H9 (cell line): ENCODE measurements around the gene SEMA3E. TPM values are rescaled to one million over a fixed set of nuclear protein-coding genes. Genes with fewer than 3 reads are reported as not detected.
A peak's percentile ranks its signal among the peaks of the same experiment; 100 is the strongest.

Experiments
- DNase-seq: peaks from one replicate; pipeline ENCODE4 v3.0.0-alpha.2; 2017
- H2AFZ ChIP-seq: one replicate; pipeline ENCODE4 v1.6.1; 2013; ENCODE audit warnings: mild to moderate bottlenecking, low read length, control low read depth, moderate library complexity
- H2AK5ac ChIP-seq: 2 replicates; pipeline ENCODE4 v1.6.1; 2013; ENCODE audit warnings: low read length, control low read depth, mixed read lengths; ENCODE audit not compliant: insufficient read length
- H2BK120ac ChIP-seq: one replicate; pipeline ENCODE4 v1.6.1; 2013; ENCODE audit warnings: low read depth, mild to moderate bottlenecking, low read length, control low read depth, inconsistent platforms; ENCODE audit not compliant: poor library complexity, severe bottlenecking
- H2BK12ac ChIP-seq: 2 replicates; pipeline ENCODE4 v1.6.1; 2013; ENCODE audit warnings: low read length, control low read depth, mixed read lengths, low read depth; ENCODE audit not compliant: insufficient read length
- H2BK15ac ChIP-seq: 2 replicates; pipeline ENCODE4 v1.6.1; 2013; ENCODE audit warnings: low read depth, low read length, control low read depth
- H2BK20ac ChIP-seq: one replicate; pipeline ENCODE4 v1.6.1; 2013; ENCODE audit warnings: low read depth, mild to moderate bottlenecking, low read length, control low read depth, inconsistent platforms; ENCODE audit not compliant: poor library complexity, severe bottlenecking
- H2BK5ac ChIP-seq: 2 replicates; pipeline ENCODE4 v1.6.1; 2013; ENCODE audit warnings: low read length, control low read depth, mixed read lengths; ENCODE audit not compliant: insufficient read length
- H3K14ac ChIP-seq: 2 replicates; pipeline ENCODE4 v1.6.1; 2013; ENCODE audit warnings: low read length, control low read depth; ENCODE audit not compliant: insufficient read depth
- H3K18ac ChIP-seq: 2 replicates; pipeline ENCODE4 v1.6.1; 2013; ENCODE audit warnings: low read depth, mild to moderate bottlenecking, mixed read lengths, low read length, control low read depth; ENCODE audit not compliant: insufficient read length
- H3K23ac ChIP-seq: 2 replicates; pipeline ENCODE4 v1.6.1; 2013; ENCODE audit warnings: low read length, control low read depth, mixed read lengths, low read depth; ENCODE audit not compliant: insufficient read length
- H3K23me2 ChIP-seq: 2 replicates; pipeline ENCODE4 v1.6.1; 2013; ENCODE audit warnings: low read depth, mild to moderate bottlenecking, mixed read lengths, low read length, control low read depth; ENCODE audit not compliant: insufficient read length, poor library complexity, severe bottlenecking
- H3K27ac ChIP-seq: 2 replicates; pipeline ENCODE4 v1.5.1; 2013; ENCODE audit warnings: low read length, control low read depth, mixed read lengths, low read depth; ENCODE audit not compliant: insufficient read length
- H3K27me3 ChIP-seq: 2 replicates; pipeline ENCODE4 v1.6.1; 2013; ENCODE audit warnings: low read length, control low read depth, inconsistent platforms; ENCODE audit not compliant: insufficient read depth
- H3K4ac ChIP-seq: 2 replicates; pipeline ENCODE4 v1.6.1; 2013; ENCODE audit warnings: low read depth, mild to moderate bottlenecking, control low read depth, inconsistent platforms, low read length, moderate library complexity
- H3K4me1 ChIP-seq: 2 replicates; pipeline ENCODE4 v1.6.1; 2013; ENCODE audit warnings: low read length, control low read depth, inconsistent platforms; ENCODE audit not compliant: insufficient read depth
- H3K4me2 ChIP-seq: 2 replicates; pipeline ENCODE4 v1.6.1; 2013; ENCODE audit warnings: low read length, control low read depth, mixed read lengths; ENCODE audit not compliant: insufficient read length, insufficient read depth
- H3K56ac ChIP-seq: 2 replicates; pipeline ENCODE4 v1.6.1; 2013; ENCODE audit warnings: low read depth, mild to moderate bottlenecking, mixed read lengths, low read length, control low read depth; ENCODE audit not compliant: insufficient read length
- H3K79me1 ChIP-seq: 2 replicates; pipeline ENCODE4 v1.6.1; 2013; ENCODE audit warnings: low read depth, mild to moderate bottlenecking, moderate library complexity, low read length, control low read depth, inconsistent platforms; ENCODE audit not compliant: insufficient read depth, poor library complexity, severe bottlenecking
- H3K79me2 ChIP-seq: 2 replicates; pipeline ENCODE4 v1.6.1; 2013; ENCODE audit warnings: low read length, control low read depth, inconsistent platforms; ENCODE audit not compliant: insufficient read depth
- H3K9ac ChIP-seq: 2 replicates; pipeline ENCODE4 v1.6.1; 2013; ENCODE audit warnings: low read length, control low read depth, mixed read lengths; ENCODE audit not compliant: insufficient read length; ENCODE audit errors: extremely low read depth
- H3K9me3 ChIP-seq: one replicate; pipeline ENCODE4 v1.6.1; 2013; ENCODE audit warnings: low read depth, low read length, inconsistent platforms; ENCODE audit not compliant: control insufficient read depth
- H3T11ph ChIP-seq: one replicate; pipeline ENCODE4 v1.6.1; 2013; ENCODE audit warnings: mild to moderate bottlenecking, low read length, control low read depth, inconsistent platforms
- H4K20me1 ChIP-seq: one replicate; pipeline ENCODE4 v1.6.1; 2013; ENCODE audit not compliant: control insufficient read depth, insufficient read length, insufficient read depth
- H4K5ac ChIP-seq: 2 replicates; pipeline ENCODE4 v1.6.1; 2013; ENCODE audit warnings: low read depth, mild to moderate bottlenecking, mixed read lengths, low read length, control low read depth; ENCODE audit not compliant: insufficient read length
- H4K8ac ChIP-seq: replicated peaks from 2 replicates; pipeline ENCODE4 v1.6.1; 2013; ENCODE audit warnings: low read length, control low read depth, mixed read lengths, low read depth; ENCODE audit not compliant: insufficient read length
- H4K91ac ChIP-seq: 2 replicates; pipeline ENCODE4 v1.6.1; 2013; ENCODE audit warnings: low read depth, mild to moderate bottlenecking, moderate library complexity, mixed read lengths, low read length, control low read depth; ENCODE audit not compliant: insufficient read length
- H3K27ac Mint-ChIP-seq, 3 experiments: 2 replicates in 2 of 3; 3 replicates in 1 of 3; pipeline ENCODE4 v1.8.0; 2020 to 2021; ENCODE audit warnings: mixed read lengths in 3 of 3, mild to moderate bottlenecking in 1 of 3, moderate library complexity in 1 of 3
- H3K27me3 Mint-ChIP-seq: 2 replicates; pipeline ENCODE4 v1.8.0; 2021; ENCODE audit warnings: low read depth, mild to moderate bottlenecking, moderate library complexity, mixed read lengths
- H3K36me3 Mint-ChIP-seq, 3 experiments: 2 replicates in 2 of 3; 3 replicates in 1 of 3; pipeline ENCODE4 v1.8.0; 2020 to 2021; ENCODE audit warnings: low read depth in 3 of 3, mixed read lengths in 3 of 3; ENCODE audit not compliant: insufficient read depth in 1 of 3
- H3K4me1 Mint-ChIP-seq, 2 experiments: 2 replicates each; pipeline ENCODE4 v1.8.0; 2020; ENCODE audit warnings: mixed read lengths in 2 of 2
- H3K4me3 Mint-ChIP-seq, 2 experiments: 2 replicates in 1 of 2; 3 replicates in 1 of 2; pipeline ENCODE4 v1.8.0; 2020 to 2021; ENCODE audit warnings: mild to moderate bottlenecking in 2 of 2, mixed read lengths in 2 of 2, moderate library complexity in 1 of 2
- H3K9me3 Mint-ChIP-seq, 2 experiments: 2 replicates in 1 of 2; 3 replicates in 1 of 2; pipeline ENCODE4 v1.8.0; 2020; ENCODE audit warnings: mild to moderate bottlenecking in 2 of 2, mixed read lengths in 2 of 2, moderate library complexity in 1 of 2
- CTCF ChIP-seq: fragments of 200-600 bp; sonication (generic); conservative IDR thresholded peaks from 3 replicates; pipeline ENCODE4 v1.8.0; 2021; ENCODE audit warnings: antibody characterized with exemption, mild to moderate bottlenecking
- WGBS: extraction: QIAGEN DNeasy Blood & Tissue Kit; methylation state at CpG from one replicate; pipeline ENCODE4 v1.1.7; 2013; ENCODE audit warnings: missing lambda C conversion rate, low lambda C conversion rate, mixed read lengths; ENCODE audit not compliant: insufficient read length; ENCODE audit errors: extremely low coverage; 5-methylcytosine and 5-hydroxymethylcytosine counted together
- total RNA-seq: library from RNA; stranded (reverse); gene quantifications from 2 replicates; pipeline ENCODE4 v1.2.1, GENCODE V29; 2021

Gene SEMA3E
- total RNA-seq, 1 experiment from 2014 or later: 0.39 TPM

- no peak overlapping the region for H4K8ac ChIP-seq
- H3K23me2 ChIP-seq: no peaks in the 10 kb centered on the region
- H3K27ac ChIP-seq: no peak overlapping the region
- H3K27ac Mint-ChIP-seq: peak overlapping the region in 1 of 3 experiments; percentile 20; a peak in 1 of 7 replicates
- no peak overlapping the region for H2BK20ac ChIP-seq
- peaks cover 21 to 27% of the 10 kb centered on the region in 2 experiments for H3K4me1 Mint-ChIP-seq
- H3K4me2 ChIP-seq: no peak overlapping the region
- H4K20me1 ChIP-seq: no peaks in the 10 kb centered on the region
- no peaks in the 10 kb centered on the region for H3K79me1 ChIP-seq
- no peaks in the 10 kb centered on the region for H3K27me3 ChIP-seq
- no peaks in the 10 kb centered on the region for H3K36me3 Mint-ChIP-seq
- no peak overlapping the region for H3K4ac ChIP-seq
- no peak overlapping the region for H3K23ac ChIP-seq
- no peaks in the 10 kb centered on the region for H3K9me3 ChIP-seq
- H3T11ph ChIP-seq: no peak overlapping the region
- no peak overlapping the region for H2AK5ac ChIP-seq
- no peaks in the 10 kb centered on the region for H3K9me3 Mint-ChIP-seq
- no CpG with 5 or more reads among the region's 3 CpGs for WGBS
- H3K27me3 Mint-ChIP-seq: no peaks in the 10 kb centered on the region
- no peak overlapping the region for H3K4me3 Mint-ChIP-seq
- H4K91ac ChIP-seq: no peak overlapping the region
- no peaks in the 10 kb centered on the region for H3K79me2 ChIP-seq
- H3K9ac ChIP-seq: no peak overlapping the region
- no peaks in the 10 kb centered on the region for H3K4me1 ChIP-seq
- no peak overlapping the region for H2BK15ac ChIP-seq
- H3K18ac ChIP-seq: no peak overlapping the region
- H2BK5ac ChIP-seq: no peak overlapping the region
- H4K5ac ChIP-seq: no peak overlapping the region
- TF ChIP-seq CTCF: no peak
- H2BK12ac ChIP-seq: no peak overlapping the region
- H2BK120ac ChIP-seq: no peak overlapping the region
- no peak overlapping the region for H3K56ac ChIP-seq
- H3K14ac ChIP-seq: no peak overlapping the region
- no peak overlapping the region for H2AFZ ChIP-seq
- DNase-seq: peak; percentile 61
These were observed 134.0 kb downstream of the SEMA3E start for GRCh38 chr7:83514977-83515376.
